Neural cell (in vitro differentiated cells): Measurements from ENCODE around the gene WWC2.

ENCODE experiments used
- EP300 ChIP-seq: fragments of 450-650 bp; conservative IDR thresholded peaks from 2 replicates; pipeline ENCODE4 v1.6.1; 2014; ENCODE audit warnings: antibody characterized with exemption, mild to moderate bottlenecking, moderate library complexity; ENCODE audit not compliant: poor library complexity, severe bottlenecking
- EZH2 ChIP-seq: fragments of 200-600, 300-800 bp; shearing (Covaris generic), sonication (generic); IDR thresholded peaks from 2 replicates; pipeline ENCODE4 v1.6.1; 2014; ENCODE audit warnings: antibody characterized with exemption, low read length, borderline replicate concordance, mild to moderate bottlenecking; ENCODE audit not compliant: insufficient read depth, poor library complexity, severe bottlenecking
- SMC3 ChIP-seq: fragments of 450-650 bp; conservative IDR thresholded peaks from 2 replicates; pipeline ENCODE4 v1.6.1; 2014; ENCODE audit warnings: antibody characterized with exemption, mild to moderate bottlenecking, moderate library complexity; ENCODE audit not compliant: poor library complexity
- TAF1 ChIP-seq: IDR thresholded peaks from 2 replicates; pipeline ENCODE4 v1.6.1; 2012; ENCODE audit warnings: low read depth
- TF ChIP-seq, protein P1 (sequence below): IDR thresholded peaks from 2 replicates; pipeline ENCODE4 v1.6.1; 2012; ENCODE audit warnings: borderline replicate concordance
- TF ChIP-seq, protein P2 (sequence below): fragments of 450-650 bp; IDR thresholded peaks from 2 replicates; pipeline ENCODE4 v1.5.1; 2014; ENCODE audit warnings: antibody characterized with exemption, mild to moderate bottlenecking, moderate library complexity; ENCODE audit not compliant: poor library complexity, severe bottlenecking

DNA sequence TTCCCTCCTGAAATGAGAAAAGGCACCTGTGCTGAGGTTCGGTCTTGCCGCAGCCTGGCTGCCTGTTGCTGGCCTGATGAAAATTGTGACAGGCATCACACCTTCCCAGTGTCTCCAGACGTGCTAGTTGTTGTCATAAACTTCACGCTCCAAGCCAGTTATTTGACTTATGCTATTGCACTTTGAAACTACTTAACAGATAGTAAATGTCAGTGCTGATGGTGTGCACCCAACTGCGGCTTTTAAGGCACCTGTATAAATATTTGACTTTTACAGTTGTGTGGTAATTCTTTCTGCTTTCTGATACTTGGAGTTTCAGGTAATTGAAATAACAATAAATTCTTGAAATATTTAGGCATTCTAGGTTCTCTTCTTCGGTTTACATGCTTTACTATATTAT, 1.8 kb downstream of the WWC2 start:
- TF ChIP-seq, protein P1, sequence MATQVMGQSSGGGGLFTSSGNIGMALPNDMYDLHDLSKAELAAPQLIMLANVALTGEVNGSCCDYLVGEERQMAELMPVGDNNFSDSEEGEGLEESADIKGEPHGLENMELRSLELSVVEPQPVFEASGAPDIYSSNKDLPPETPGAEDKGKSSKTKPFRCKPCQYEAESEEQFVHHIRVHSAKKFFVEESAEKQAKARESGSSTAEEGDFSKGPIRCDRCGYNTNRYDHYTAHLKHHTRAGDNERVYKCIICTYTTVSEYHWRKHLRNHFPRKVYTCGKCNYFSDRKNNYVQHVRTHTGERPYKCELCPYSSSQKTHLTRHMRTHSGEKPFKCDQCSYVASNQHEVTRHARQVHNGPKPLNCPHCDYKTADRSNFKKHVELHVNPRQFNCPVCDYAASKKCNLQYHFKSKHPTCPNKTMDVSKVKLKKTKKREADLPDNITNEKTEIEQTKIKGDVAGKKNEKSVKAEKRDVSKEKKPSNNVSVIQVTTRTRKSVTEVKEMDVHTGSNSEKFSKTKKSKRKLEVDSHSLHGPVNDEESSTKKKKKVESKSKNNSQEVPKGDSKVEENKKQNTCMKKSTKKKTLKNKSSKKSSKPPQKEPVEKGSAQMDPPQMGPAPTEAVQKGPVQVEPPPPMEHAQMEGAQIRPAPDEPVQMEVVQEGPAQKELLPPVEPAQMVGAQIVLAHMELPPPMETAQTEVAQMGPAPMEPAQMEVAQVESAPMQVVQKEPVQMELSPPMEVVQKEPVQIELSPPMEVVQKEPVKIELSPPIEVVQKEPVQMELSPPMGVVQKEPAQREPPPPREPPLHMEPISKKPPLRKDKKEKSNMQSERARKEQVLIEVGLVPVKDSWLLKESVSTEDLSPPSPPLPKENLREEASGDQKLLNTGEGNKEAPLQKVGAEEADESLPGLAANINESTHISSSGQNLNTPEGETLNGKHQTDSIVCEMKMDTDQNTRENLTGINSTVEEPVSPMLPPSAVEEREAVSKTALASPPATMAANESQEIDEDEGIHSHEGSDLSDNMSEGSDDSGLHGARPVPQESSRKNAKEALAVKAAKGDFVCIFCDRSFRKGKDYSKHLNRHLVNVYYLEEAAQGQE, result no peak
- TF ChIP-seq, protein P2, sequence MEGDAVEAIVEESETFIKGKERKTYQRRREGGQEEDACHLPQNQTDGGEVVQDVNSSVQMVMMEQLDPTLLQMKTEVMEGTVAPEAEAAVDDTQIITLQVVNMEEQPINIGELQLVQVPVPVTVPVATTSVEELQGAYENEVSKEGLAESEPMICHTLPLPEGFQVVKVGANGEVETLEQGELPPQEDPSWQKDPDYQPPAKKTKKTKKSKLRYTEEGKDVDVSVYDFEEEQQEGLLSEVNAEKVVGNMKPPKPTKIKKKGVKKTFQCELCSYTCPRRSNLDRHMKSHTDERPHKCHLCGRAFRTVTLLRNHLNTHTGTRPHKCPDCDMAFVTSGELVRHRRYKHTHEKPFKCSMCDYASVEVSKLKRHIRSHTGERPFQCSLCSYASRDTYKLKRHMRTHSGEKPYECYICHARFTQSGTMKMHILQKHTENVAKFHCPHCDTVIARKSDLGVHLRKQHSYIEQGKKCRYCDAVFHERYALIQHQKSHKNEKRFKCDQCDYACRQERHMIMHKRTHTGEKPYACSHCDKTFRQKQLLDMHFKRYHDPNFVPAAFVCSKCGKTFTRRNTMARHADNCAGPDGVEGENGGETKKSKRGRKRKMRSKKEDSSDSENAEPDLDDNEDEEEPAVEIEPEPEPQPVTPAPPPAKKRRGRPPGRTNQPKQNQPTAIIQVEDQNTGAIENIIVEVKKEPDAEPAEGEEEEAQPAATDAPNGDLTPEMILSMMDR, result no peak
- no peak for TF ChIP-seq EZH2
- TF ChIP-seq SMC3, result no peak
- no peak for TF ChIP-seq TAF1
- TF ChIP-seq EP300, result no peak
